Fibroblast of peridontal ligament (primary cell): Measurements from ENCODE around the gene RGS6.

ENCODE experiments used
- DNase-seq: peaks from one replicate; pipeline ENCODE4 v3.0.0-alpha.2; 2010; ENCODE audit errors: extremely low read depth

The RGS6 gene

DNA sequence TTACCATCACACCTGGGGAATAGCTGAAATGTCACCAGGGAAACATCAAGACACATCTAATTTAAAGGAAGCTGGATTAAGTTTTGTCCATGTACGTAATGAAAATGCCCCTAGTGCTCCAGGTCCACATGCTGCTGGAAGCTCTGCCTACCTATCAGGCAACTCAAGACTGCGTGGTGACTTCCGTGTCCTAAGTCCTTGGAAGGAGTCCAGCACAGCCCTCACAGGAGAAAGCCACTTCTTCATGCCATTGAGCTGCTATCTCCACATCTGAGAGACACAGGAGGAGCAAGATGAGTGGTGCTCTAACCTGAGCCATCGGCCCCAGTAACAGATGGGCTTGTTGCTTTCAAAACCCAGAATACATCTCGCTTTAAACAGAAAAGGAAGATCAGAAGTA lies 645.3 kb downstream of the RGS6 start:
- no peak for DNase-seq

- no peak for DNase-seq
Observed at GRCh38 chr14:72578514-72578913, 646.3 kb downstream of the RGS6 start.

DNA sequence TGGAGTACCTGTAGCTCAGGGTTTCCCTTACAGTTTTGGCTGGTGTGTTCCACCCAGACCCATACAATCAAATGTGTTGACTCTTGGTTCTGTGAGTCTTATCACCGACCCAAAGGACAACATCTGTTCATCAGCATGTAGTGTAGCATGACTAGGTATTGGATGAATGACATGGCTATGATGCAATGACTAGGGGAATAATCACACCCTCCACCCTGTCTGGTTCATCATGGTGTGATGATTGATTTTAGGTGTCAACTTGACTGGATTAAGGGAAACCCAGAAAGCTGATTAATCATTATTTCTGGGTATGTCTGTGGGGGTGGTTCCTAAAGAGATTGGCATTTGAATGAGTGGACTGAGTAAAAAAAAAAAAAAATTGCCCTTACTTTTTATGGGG lies 650.4 kb downstream of the RGS6 start:
- no peak for DNase-seq

GRCh38 chr14:72583316-72584272 lies 651.4 kb downstream of the RGS6 start:
- DNase-seq = no peak

DNA sequence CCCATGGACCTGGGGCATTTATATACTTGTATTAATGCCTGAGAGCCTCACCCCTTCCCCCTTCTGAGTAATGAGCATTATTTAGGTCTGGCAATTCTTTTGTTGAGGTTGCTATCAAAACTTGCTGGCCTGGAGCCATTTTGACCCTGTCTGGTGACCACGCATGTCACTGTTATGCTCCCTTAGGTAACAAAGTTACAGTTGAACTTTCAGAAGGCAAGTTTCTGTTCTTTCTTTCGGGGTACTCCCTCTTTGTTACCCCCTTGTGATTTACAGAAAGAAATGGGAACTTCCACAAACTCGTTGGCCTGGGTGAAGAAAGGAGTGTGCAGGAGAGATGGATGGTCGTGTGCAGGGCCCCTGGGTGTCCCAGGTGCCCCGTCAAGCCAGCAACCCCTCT lies 656.3 kb downstream of the RGS6 start:
- DNase-seq = no peak

GRCh38 chr14:72589652-72590051 lies 657.4 kb downstream of the RGS6 start:
- DNase-seq = no peak

- no peak for DNase-seq
Observed at GRCh38 chr14:72590577-72590976, 658.3 kb downstream of the RGS6 start.

- DNase-seq = no peak
Observed at GRCh38 chr14:72591391-72591790, 659.2 kb downstream of the RGS6 start.

- no peak for DNase-seq
Observed at GRCh38 chr14:72594099-72594901, 662.1 kb downstream of the RGS6 start.

DNA sequence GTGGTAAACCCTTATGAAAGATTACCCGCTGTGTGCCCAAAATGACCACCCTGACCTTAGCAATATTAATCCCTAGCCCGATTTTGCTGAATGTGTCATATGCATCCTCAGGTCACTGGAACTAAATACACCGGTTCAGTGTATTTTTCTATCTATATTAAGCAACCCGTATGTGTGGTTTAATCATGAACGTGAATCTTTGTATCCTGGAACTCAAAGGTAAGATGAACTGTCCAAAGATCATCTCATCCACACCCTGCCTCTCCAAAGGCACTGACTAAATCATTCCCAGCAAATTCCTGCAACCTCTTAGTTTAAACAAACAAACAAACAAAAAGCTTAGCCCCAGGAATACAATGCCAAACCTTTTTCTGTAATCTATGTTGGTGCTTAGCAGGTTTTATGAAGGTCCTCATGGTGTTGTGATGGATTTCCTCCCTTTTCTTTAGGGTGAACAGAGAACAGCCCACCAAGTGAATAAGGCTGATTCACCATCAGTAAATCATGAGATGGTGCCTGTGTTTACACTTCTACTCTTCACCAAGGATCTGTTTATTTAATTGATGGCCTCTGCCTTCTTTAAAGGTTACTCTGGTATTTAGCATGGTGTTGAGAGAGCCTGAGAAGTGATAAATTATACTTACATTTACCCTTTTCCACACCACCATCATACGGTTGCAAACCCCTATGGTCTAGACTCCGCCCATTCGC lies 663.1 kb downstream of the RGS6 start:
- DNase-seq = no peak

GRCh38 chr14:72597252-72598233 lies 665.3 kb downstream of the RGS6 start:
- no peak for DNase-seq

- no peak for DNase-seq
Observed at GRCh38 chr14:72598306-72598705, 666.1 kb downstream of the RGS6 start.

GRCh38 chr14:72599579-72600470 lies 667.6 kb downstream of the RGS6 start:
- no peak for DNase-seq

- no peak for DNase-seq
Observed at GRCh38 chr14:72600551-72601330, 668.5 kb downstream of the RGS6 start.

GRCh38 chr14:72603639-72604038 lies 671.4 kb downstream of the RGS6 start:
- no peak for DNase-seq

- DNase-seq = no peak
Observed at GRCh38 chr14:72604133-72604532, 671.9 kb downstream of the RGS6 start.

GRCh38 chr14:72605096-72605920 lies 673.1 kb downstream of the RGS6 start:
- no peak for DNase-seq

- DNase-seq = no peak
Observed at GRCh38 chr14:72605921-72606220, 673.6 kb downstream of the RGS6 start.
